ENCODE data around the gene UNC119.

DNA sequence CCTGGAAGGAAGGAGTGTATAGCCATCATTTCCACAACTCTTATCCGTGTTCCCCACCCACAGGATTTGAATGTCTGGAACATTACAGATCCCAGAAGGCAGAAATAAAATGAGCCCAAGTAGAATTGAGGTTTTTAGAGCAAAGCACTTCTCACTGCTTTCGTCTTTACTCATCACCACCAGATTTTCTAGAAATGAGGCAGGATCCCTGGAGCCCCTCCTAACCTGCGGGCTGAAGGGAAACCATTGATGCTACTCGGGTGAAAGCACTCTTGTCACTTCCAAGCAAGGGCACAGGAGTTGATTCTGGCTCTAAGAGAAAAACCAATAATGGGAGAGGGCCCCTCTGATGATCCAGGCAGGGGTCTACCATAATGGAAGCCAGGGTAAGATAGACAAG, 27.1 kb upstream of the UNC119 start:
- TF ChIP-seq SUZ12 (IDR thresholded peaks at IDR 0.05) (no peak), FOXA1 (IDR thresholded peaks at IDR 0.05) (no peak)

Data from HEK293T (cell line).